Erythroblast (primary cell): ENCODE measurements around the gene CARD14.

Experiments
- GATA1 ChIP-seq: IDR thresholded peaks from 2 replicates; pipeline ENCODE4 v1.6.1; 2011; ENCODE audit warnings: low read depth, mild to moderate bottlenecking, control low read depth, low read length, moderate library complexity
- POLR2A ChIP-seq: IDR thresholded peaks from 2 replicates; pipeline ENCODE4 v1.6.1; 2011; ENCODE audit warnings: mild to moderate bottlenecking, low read length

- TF ChIP-seq POLR2A = peak; percentile 97
- no peak for TF ChIP-seq GATA1
Observed at GRCh38 chr17:80147035-80147822, 22.6 kb upstream of the CARD14 start, which contains the start of gene EIF4A3.
